Immature natural killer cell (primary cell): ENCODE data around the gene HS2ST1. TPM values are rescaled to one million over a fixed set of nuclear protein-coding genes. Genes with fewer than 3 reads are reported as not detected.

Source experiments
- DNase-seq, 3 donors: peaks; one replicate each; pipeline ENCODE4 v3.0.0; 2022; ENCODE audit warnings: mixed read lengths in 1 of 3
- H3K27ac Mint-ChIP-seq, 6 donors: one replicate each; pipeline ENCODE4 v1.8.0; 2020; ENCODE audit warnings: mixed read lengths in 6 of 6, mild to moderate bottlenecking in 5 of 6, inconsistent platforms in 4 of 6, moderate library complexity in 3 of 6
- H3K27me3 Mint-ChIP-seq, 3 donors: one replicate each; pipeline ENCODE4 v1.8.0; 2020 to 2021; ENCODE audit warnings: low read depth in 3 of 3, mild to moderate bottlenecking in 3 of 3, mixed read lengths in 3 of 3, moderate library complexity in 3 of 3, inconsistent platforms in 1 of 3
- H3K36me3 Mint-ChIP-seq, 3 donors: one replicate each; pipeline ENCODE4 v1.8.0; 2020; ENCODE audit warnings: mixed read lengths in 3 of 3, inconsistent platforms in 2 of 3, mild to moderate bottlenecking in 2 of 3
- H3K4me1 Mint-ChIP-seq, 2 donors: one replicate each; pipeline ENCODE4 v1.8.0; 2020; ENCODE audit warnings: inconsistent platforms in 2 of 2, mild to moderate bottlenecking in 2 of 2, mixed read lengths in 2 of 2, moderate library complexity in 1 of 2
- H3K4me3 Mint-ChIP-seq, 5 donors: one replicate each; pipeline ENCODE4 v1.8.0; 2020; ENCODE audit warnings: mild to moderate bottlenecking in 5 of 5, mixed read lengths in 5 of 5, inconsistent platforms in 3 of 5, moderate library complexity in 3 of 5
- H3K9me3 Mint-ChIP-seq, 6 donors: one replicate each; pipeline ENCODE4 v1.8.0; 2020; ENCODE audit warnings: mild to moderate bottlenecking in 6 of 6, mixed read lengths in 6 of 6, inconsistent platforms in 4 of 6, moderate library complexity in 3 of 6
- polyA plus RNA-seq, 3 donors: library from polyadenylated mRNA; unstranded; fragments of 300-500 nt; fragmentation: Illumina TruSeq; gene quantifications; one replicate each; pipeline ENCODE4 v1.2.3, GENCODE V29; 2021

Gene HS2ST1
- polyA plus RNA-seq, 3 donors from 2014 or later, result 6.5 to 8.7 (median 7.5) TPM

DNA sequence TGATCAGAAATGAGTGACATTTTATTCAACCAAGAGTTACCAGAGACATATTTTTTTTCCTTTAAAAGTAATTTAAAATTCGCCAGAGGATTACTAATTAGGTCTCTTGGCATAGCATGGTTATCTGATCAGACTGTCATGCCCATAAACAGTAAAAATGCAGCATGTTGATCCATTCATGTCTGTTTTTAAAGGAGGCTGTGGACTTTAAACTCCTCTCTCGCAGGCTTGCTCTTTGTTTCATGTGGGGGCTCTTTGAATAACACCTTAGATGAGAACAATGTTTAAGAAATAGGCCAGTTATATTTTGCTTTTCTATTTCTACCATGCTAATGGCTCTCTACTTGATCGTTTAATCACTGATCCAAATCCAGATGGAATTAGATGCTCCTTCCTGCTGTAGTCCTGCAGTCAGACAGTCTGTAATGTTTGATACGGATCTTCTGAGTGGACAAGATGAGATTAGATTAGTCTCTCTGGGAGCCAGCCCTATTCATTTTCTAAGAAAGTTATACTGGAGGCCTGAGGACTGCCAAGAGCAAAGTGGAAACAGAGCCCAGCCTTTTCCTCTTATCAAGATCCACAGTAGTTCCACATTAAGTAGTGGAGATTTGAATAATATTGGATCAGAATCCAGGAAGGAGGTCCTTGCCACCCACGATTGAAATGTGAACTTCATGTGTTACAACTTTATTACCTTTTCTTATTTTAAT lies 197.4 kb downstream of the HS2ST1 start:
- H3K9me3 Mint-ChIP-seq, result no peaks in the 10 kb centered on the region
- no peak overlapping the region for H3K4me3 Mint-ChIP-seq
- no peaks in the 10 kb centered on the region for H3K4me1 Mint-ChIP-seq
- DNase-seq, result no peak
- H3K36me3 Mint-ChIP-seq, result no peaks in the 10 kb centered on the region
- no peak overlapping the region for H3K27ac Mint-ChIP-seq
- H3K27me3 Mint-ChIP-seq, result no peaks in the 10 kb centered on the region

GRCh38 chr1:87113313-87113712 lies 198.9 kb downstream of the HS2ST1 start:
- Mint-ChIP-seq H3K27me3 (no peaks in the 10 kb centered on the region), H3K36me3 (no peaks in the 10 kb centered on the region), H3K4me3 (no peak overlapping the region), H3K27ac (no peak overlapping the region), H3K4me1 (no peaks in the 10 kb centered on the region), H3K9me3 (no peaks in the 10 kb centered on the region)
- no peak for DNase-seq

DNA sequence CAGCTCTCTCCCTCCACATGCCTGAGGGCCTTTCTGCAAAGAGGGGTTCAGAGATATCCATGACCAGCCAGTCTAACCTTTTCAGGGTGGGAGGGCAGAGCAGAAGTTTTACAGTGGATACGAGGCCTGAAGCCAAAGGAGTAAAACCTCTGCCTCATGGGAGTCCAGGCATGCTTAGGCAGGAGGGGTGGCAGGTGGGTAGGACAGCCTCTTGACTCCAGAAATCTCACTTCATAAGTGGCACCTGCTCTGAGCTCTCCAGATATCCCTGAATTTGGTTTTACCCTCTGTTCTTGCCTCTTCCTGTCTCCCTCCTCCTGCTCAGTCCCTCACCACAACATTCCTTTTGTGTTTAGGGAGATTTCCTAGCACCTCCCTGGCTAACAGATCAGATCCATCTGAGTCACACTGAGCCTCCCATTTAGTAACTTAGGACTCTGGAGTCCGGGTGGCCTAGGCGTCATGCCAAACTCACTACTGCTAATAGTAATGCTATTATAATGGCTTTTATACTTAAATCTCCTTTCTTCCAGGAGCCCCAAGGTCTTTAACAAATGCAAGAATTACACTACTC lies 201.0 kb downstream of the HS2ST1 start:
- H3K36me3 Mint-ChIP-seq, result no peaks in the 10 kb centered on the region
- no peaks in the 10 kb centered on the region for H3K27me3 Mint-ChIP-seq
- no peaks in the 10 kb centered on the region for H3K4me1 Mint-ChIP-seq
- H3K27ac Mint-ChIP-seq, result no peak overlapping the region
- no peak overlapping the region for H3K4me3 Mint-ChIP-seq
- H3K9me3 Mint-ChIP-seq, result no peaks in the 10 kb centered on the region
- no peak for DNase-seq

DNA sequence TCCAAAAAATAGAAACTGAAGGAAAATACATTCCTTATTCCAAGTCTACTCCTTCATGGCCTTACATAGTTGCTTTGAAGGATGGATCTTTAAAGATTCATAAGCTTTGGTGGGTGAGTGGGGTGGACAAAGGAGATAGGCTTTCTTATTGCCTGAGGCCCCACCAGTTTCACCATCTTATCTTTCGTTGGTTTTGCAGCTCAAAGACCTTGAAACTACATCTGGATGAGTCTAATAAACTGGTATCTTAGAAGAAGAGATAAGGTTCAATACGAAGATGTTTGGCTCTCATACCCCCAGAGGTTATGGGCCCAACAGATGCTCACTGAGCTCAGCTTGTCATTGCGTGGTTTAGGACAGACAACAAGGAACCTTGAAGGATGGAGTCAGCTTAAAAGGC lies 201.5 kb downstream of the HS2ST1 start:
- H3K36me3 Mint-ChIP-seq, result no peaks in the 10 kb centered on the region
- H3K27me3 Mint-ChIP-seq, result no peaks in the 10 kb centered on the region
- DNase-seq, result no peak
- no peak overlapping the region for H3K27ac Mint-ChIP-seq
- H3K4me1 Mint-ChIP-seq, result no peaks in the 10 kb centered on the region
- no peaks in the 10 kb centered on the region for H3K9me3 Mint-ChIP-seq
- no peak overlapping the region for H3K4me3 Mint-ChIP-seq

DNA sequence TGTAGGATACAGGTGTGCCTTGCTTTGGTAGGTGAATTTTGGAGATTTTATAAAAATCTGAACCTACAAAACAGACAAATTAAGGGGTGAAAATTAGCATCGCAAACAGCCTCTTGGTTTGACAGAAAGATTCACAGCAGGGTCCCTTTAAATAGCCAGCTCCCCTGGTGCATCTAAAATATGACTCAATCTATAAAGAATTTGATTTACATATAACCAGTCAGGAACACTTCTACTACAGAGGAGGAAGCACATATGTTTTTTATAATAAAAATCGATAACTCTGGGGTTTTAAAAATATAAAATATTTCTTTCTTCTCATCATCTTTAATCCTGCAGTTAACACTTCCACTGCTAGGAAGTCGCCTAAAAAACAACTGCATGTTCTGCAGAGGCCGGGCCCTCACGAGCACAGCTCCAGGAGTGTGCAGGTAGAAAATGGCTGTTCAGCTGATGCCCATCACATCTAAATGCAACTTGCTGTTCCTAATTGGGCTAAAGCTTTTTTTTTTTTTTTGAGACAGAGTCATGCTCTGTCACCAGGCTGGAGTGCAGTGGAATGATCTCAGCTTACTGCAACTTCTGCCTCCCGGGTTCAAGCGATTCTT lies 203.4 kb downstream of the HS2ST1 start:
- Mint-ChIP-seq H3K4me1 (no peaks in the 10 kb centered on the region), H3K27ac (no peak overlapping the region), H3K9me3 (no peaks in the 10 kb centered on the region), H3K36me3 (no peaks in the 10 kb centered on the region), H3K27me3 (peaks cover 0 to 3% (median 0%) of the 10 kb centered on the region in 3 donors), H3K4me3 (no peak overlapping the region)
- no peak for DNase-seq

DNA sequence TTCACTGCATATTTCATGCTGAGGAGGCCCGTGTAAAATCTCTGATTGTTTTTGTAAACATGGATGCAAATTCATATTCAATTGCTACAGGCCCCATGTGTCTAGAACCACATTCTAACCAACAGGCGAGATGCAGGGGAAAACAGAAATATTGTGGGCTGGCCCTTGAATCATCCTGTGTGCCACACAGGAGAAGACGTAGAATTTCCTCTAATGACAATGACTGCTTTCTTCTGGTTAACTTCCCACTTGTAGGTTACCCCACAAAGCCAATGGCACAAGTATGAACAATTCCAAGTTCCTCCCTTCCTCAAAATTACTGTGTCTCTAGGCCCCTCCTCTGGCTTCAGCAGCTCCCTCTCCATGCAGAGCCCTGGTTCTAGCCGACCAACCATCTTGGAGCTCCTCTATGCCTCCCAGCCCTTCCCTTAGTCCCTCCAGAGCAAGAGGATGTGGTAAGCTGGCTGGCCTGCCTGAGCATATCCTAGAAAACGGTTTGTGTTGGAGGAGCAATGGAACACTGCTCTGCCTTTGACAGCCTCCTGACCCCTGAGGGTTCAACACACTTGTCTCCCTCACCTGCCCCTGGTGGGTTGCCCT lies 205.2 kb downstream of the HS2ST1 start:
- Mint-ChIP-seq H3K27ac (no peak overlapping the region), H3K36me3 (no peaks in the 10 kb centered on the region), H3K4me3 (no peak overlapping the region), H3K4me1 (no peaks in the 10 kb centered on the region), H3K9me3 (no peaks in the 10 kb centered on the region), H3K27me3 (peaks cover 0 to 3% (median 0%) of the 10 kb centered on the region in 3 donors)
- DNase-seq, result no peak

DNA sequence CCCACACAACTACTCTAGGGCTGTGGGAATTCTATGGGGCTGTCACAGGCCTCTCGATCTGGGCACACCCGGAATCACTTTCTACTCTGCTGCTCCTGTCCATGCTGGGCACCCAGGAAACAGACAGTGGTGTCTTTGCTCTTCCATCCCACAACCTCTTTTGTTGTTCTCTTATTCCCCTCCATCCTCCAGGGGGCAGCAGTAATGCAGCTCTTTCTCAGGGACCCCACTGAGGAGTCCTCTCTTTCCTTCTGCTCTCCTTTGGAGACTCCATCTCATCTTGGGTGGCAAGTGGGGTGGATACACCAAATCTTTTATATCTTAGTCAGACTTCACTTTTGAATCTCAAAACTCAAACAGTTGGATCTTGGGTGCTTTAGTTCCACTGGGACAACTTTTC lies 206.3 kb downstream of the HS2ST1 start:
- H3K9me3 Mint-ChIP-seq, result no peaks in the 10 kb centered on the region
- DNase-seq, result no peak
- H3K36me3 Mint-ChIP-seq, result no peaks in the 10 kb centered on the region
- no peak overlapping the region for H3K4me3 Mint-ChIP-seq
- no peaks in the 10 kb centered on the region for H3K4me1 Mint-ChIP-seq
- peaks cover 0 to 3% (median 0%) of the 10 kb centered on the region in 3 donors for H3K27me3 Mint-ChIP-seq
- H3K27ac Mint-ChIP-seq, result no peak overlapping the region

- Mint-ChIP-seq H3K36me3 (no peaks in the 10 kb centered on the region), H3K9me3 (no peaks in the 10 kb centered on the region), H3K4me1 (no peaks in the 10 kb centered on the region), H3K4me3 (no peak overlapping the region), H3K27me3 (peaks cover 0 to 3% (median 0%) of the 10 kb centered on the region in 3 donors), H3K27ac (no peak overlapping the region)
- no peak for DNase-seq
These were observed 207.3 kb downstream of the HS2ST1 start for GRCh38 chr1:87121711-87122163.

DNA sequence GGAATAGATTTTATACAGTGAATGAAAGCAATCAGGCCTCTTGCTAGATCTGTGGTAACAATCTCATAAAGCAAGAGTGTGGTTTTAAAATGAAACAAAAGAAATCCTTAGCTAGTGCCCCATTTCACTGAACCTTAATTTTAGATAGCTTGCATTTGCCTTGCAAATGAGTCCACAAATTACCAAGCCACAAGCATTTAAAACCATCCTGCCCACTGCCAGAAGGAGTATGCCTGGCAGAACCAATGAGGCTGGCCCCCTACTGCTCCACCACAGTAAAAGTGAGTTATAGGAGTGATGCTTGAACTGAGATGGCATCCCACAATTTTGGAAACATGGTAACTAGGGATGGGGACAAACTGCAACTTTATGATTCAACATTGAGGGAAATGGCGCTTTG lies 207.8 kb downstream of the HS2ST1 start:
- Mint-ChIP-seq H3K36me3 (no peaks in the 10 kb centered on the region), H3K27ac (no peak overlapping the region), H3K4me3 (no peak overlapping the region), H3K9me3 (no peaks in the 10 kb centered on the region), H3K4me1 (no peaks in the 10 kb centered on the region), H3K27me3 (peaks cover 0 to 3% (median 0%) of the 10 kb centered on the region in 3 donors)
- no peak for DNase-seq

DNA sequence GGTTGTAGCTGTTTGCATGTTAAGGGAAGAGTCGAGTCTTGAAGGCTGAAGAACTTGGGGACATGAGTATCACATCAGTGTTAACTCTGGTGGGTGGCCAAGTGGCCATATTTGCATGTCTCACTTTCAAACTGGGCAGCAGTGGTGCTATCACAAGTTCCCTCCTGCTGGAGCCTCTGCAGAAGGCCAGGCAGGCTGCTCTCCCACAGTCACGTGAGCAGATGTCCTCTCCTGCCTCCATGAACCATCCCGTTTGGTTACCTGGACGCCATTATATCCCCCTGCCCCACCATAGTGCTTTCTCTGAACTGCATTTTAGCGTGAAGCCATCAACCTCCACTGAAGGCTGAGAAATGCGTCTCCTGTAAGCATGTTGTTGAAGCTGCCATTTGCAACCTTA lies 209.2 kb downstream of the HS2ST1 start:
- H3K27me3 Mint-ChIP-seq, result peaks cover 0 to 3% (median 0%) of the 10 kb centered on the region in 3 donors
- no peak overlapping the region for H3K27ac Mint-ChIP-seq
- H3K9me3 Mint-ChIP-seq, result no peaks in the 10 kb centered on the region
- no peaks in the 10 kb centered on the region for H3K4me1 Mint-ChIP-seq
- H3K36me3 Mint-ChIP-seq, result no peaks in the 10 kb centered on the region
- no peak overlapping the region for H3K4me3 Mint-ChIP-seq
- no peak for DNase-seq

GRCh38 chr1:87126886-87127505 lies 212.6 kb downstream of the HS2ST1 start:
- Mint-ChIP-seq H3K9me3 (no peaks in the 10 kb centered on the region), H3K36me3 (no peaks in the 10 kb centered on the region), H3K27me3 (peaks cover under 1 to 15% (median 2%) of the 10 kb centered on the region in 3 donors), H3K4me3 (no peak overlapping the region), H3K4me1 (peaks cover 5 to 8% of the 10 kb centered on the region in 2 donors), H3K27ac (no peak overlapping the region)
- DNase-seq, result no peak

- Mint-ChIP-seq H3K27ac (no peak overlapping the region), H3K36me3 (no peaks in the 10 kb centered on the region), H3K9me3 (no peaks in the 10 kb centered on the region), H3K4me3 (no peak overlapping the region), H3K27me3 (peaks cover 2 to 12% (median 2%) of the 10 kb centered on the region in 3 donors), H3K4me1 (peaks cover 8 to 14% of the 10 kb centered on the region in 2 donors)
- DNase-seq, result no peak
These were observed 213.1 kb downstream of the HS2ST1 start for GRCh38 chr1:87127581-87127980.

GRCh38 chr1:87129038-87129437 lies 214.6 kb downstream of the HS2ST1 start:
- no peak for DNase-seq
- no peak overlapping the region for H3K4me3 Mint-ChIP-seq
- H3K27ac Mint-ChIP-seq, result no peak overlapping the region
- H3K27me3 Mint-ChIP-seq, result peaks cover 2 to 16% (median 5%) of the 10 kb centered on the region in 3 donors
- H3K36me3 Mint-ChIP-seq, result no peaks in the 10 kb centered on the region
- peaks cover 13 to 18% of the 10 kb centered on the region in 2 donors for H3K4me1 Mint-ChIP-seq
- no peaks in the 10 kb centered on the region for H3K9me3 Mint-ChIP-seq

DNA sequence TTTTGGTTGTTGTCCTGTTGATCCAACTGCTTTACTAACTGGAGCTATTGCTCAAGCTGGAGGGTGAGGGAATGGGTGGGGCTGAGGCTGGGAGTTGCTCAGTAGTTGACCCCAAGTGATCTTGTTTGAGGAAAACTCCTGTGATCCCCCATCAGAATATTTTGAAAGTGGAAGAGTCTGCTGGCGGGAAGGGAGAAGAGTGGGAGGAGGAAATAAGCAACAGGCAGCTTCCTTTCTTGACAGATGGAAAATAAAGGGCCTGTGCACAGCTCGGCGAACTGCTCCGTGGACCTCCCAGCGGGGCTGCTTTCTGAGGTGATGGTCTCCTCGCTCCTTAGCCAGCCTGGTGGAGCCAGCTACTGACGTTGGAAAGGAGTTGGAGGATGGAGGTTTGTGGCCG lies 215.2 kb downstream of the HS2ST1 start:
- no peaks in the 10 kb centered on the region for H3K9me3 Mint-ChIP-seq
- peaks cover 2 to 16% (median 5%) of the 10 kb centered on the region in 3 donors for H3K27me3 Mint-ChIP-seq

More for the DNA sequence above, 215.2 kb downstream of the HS2ST1 start:
- H3K4me3 Mint-ChIP-seq, result no peak overlapping the region
- H3K4me1 Mint-ChIP-seq, result peaks cover 13 to 18% of the 10 kb centered on the region in 2 donors
- H3K36me3 Mint-ChIP-seq, result no peaks in the 10 kb centered on the region
- no peak overlapping the region for H3K27ac Mint-ChIP-seq
- DNase-seq, result no peak
